Measurements from ENCODE around the gene CNTN2.

The CNTN2 gene

DNA sequence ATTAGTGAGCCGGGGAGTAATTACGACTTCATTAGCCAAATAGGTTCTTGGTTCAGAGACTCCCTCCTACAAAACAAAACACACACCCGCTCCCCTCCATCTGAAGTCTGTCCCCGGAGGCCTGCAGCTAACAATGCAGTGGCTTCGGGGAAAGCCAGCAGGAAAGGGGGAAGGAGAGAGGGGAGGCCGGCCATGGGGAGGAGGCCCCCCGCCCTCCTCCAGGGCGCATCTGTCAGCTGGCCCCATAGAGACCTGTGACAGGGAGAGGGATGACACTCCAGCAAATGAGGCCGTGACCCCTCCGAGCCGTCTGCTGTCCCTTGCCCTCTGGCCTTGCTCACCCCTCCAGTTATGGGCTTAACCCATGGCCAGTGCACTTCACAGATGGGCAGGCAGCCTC lies 12.1 kb upstream of the CNTN2 start:
- TF ChIP-seq POLR2A (IDR thresholded peaks at IDR 0.05; ENCODE audit: low read depth, low read length): no peak
- FAIRE-seq (no peak), DNase-seq (ENCODE audit: insufficient read length, low spot score) (no peak)

DNA sequence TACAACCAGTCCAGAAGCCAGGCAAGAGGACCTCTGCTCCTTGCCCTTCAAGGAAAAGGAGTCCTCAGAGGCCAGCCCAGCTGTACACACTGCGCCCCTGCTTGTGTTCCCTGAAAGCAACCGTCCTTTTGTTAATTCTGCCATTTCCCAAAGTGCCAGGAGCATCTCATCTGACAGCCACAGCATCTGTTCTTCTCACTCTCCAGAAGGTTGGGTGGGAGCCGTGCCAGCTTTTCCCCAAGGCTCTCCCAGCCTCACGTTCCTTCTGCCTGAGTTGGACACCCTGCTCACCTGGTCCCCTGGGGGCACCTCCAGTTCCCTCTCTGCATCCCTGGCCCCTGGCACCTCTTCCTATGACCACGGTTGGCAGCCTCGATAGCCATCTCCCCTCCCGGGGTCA lies 10.5 kb upstream of the CNTN2 start:
- FAIRE-seq: no peak
- TF ChIP-seq POLR2A (IDR thresholded peaks at IDR 0.05; ENCODE audit: low read depth, low read length): no peak

DNA sequence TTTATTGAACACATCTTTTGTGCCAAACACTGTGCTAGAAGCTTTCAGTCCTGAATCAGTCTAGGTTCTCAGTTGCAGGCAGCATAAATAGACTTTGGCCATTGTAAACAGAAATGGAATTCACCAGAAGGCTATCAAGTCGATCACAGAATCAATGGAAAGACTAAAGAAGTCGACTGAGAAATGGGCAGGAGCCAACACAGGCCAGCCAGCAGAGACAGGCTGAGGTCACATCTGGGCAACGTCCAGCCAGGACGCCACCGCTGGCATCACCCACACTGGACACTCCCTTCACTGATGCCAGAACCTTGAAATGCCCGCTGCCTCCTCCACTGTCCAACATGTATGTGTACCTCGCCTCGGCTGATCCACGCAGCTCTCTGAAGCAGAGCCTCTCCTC lies 5.5 kb upstream of the CNTN2 start:
- FAIRE-seq: no peak

More for the DNA sequence above, 10.5 kb upstream of the CNTN2 start:
- DNase-seq (ENCODE audit: insufficient read length, low spot score): no peak

DNA sequence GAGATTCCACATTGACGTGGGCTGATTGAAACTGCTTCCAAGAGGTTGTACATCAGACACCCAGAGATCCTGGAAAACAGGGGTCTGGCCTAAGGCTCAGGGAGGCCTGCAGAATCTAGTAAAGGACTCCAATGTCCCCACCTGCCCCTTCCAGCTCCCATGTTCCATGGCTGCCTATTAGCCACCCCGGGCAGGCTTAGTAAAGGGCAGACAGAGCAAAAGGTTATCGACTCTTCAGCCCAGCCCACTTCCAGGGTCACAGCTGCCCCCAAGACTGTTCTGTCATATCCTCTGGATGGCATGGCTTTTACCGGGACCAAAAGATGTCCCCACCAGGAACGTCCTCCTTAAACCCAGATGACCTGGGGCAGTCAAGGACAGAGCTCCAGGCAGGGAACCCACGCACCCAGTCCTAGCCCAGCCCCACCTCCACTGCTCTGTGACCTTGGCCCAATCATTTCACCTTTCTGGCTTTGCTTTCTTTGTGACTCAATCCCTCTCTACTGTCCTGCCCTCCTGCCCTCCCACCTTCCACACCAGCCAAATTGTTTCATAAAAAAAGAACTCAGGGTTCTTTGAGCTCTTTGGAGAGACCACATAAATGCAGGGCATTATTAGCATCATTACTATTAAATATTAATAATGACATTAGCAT lies 4.8 kb upstream of the CNTN2 start:
- DNase-seq (ENCODE audit: insufficient read length, low spot score): no peak
- TF ChIP-seq POLR2A (IDR thresholded peaks at IDR 0.05; ENCODE audit: low read depth, low read length): no peak
- FAIRE-seq: no peak

More for the DNA sequence above, 5.5 kb upstream of the CNTN2 start:
- no peak for TF ChIP-seq POLR2A (IDR thresholded peaks at IDR 0.05; ENCODE audit: low read depth, low read length)
- no peak for DNase-seq (ENCODE audit: insufficient read length, low spot score)

DNA sequence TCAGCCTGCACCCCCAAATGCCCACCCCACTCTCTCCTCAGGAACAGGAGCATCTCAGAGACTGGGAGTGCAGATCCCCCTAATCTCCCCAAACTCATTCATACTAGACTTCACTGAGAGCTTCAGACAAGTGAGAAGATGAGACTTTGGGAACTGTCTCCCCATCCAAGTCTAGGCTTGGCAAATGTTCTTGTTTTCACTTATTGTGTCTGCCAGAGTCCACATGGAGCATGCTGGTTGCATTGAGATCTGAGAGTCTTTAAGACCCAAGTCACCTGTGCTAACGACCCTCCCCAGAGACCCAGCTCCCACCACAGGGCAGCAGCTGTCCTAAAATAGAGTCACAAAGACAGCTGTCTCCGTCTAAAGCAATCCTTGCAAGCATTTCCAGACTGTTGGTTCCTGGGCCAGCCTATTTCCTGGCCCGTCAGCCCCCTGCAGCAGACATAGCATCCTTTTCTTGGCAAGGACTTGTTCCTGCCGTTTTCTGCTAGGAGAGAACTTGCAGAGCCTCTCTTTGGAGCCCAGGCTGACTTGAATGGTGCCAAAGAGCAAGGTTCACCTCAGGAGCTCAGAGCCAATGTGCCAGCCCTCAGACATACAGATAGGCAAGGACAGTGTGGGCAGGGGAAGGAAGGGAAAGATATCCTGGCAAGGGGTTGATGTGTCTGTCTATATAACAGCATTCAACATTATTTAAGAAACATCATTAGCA lies 1.9 kb upstream of the CNTN2 start:
- DNase-seq (ENCODE audit: insufficient read length, low spot score) (no peak), FAIRE-seq (no peak)
- no peak for TF ChIP-seq POLR2A (IDR thresholded peaks at IDR 0.05; ENCODE audit: low read depth, low read length)

DNA sequence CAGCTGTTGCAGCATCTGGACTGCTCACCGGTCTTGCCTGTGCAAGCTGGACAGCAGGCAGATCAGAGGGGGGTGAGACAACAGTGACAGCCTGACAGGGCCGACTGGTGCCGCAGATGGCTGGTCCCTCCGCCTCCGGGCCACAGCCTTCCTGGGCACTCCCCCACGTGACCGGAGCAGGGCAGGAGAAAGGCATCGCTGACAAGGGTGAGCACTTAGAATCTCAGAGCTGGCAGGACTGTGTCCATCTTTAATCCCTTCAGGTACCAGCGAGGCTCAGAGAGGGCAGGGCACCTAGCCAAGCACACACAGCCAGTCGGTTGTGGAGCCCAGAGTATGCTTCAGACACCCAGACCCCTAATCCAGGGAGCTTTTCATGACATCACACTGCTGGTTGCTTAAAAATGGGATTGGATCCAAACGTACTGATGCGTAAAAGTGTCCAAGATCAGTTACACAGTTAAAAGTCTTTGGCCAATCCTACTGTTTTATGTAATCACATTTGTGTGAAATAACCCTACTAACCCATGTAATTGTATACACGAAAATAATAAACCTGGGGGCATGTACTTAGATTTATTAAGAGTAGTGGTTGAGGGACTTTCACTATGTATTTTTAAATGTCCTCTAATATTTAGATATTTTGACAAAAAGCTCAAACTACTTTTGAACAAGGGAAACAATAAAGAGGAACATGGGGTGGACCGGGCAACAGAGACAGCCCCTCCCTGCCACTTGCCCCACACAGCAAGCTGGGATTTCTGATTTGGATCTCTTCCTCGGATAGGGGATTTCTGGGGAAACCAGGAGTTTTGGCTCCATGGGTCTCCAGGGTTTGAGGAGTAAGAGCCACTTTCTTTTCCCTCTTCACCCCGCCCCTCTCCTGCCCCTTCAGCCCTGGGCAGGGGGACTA lies 758 bp upstream of the CNTN2 start:
- DNase-seq (ENCODE audit: insufficient read length, low spot score): no peak
- TF ChIP-seq POLR2A (IDR thresholded peaks at IDR 0.05; ENCODE audit: low read depth, low read length): no peak
- no peak for FAIRE-seq

DNA sequence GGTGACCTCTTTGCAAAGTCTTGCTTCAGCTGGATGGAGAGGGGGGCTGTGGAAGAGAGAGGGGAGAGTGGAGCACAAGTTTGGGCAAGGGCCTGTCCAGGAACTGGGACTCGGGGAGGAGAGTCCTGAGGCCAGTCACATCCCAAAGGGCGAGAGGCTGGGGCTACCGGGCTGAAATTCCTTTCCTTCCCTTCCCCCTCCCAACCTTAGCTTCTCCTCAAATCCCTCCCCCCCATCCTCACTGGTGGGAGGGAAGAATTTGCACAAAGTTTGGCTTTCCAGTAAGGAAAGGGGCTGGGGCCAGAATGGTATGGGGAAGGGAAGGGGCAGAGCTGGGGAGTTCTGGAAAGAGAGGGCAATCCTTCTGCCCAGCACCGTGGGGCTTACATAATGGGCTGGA lies 854 bp downstream of the CNTN2 start:
- no peak for DNase-seq (ENCODE audit: insufficient read length, low spot score)
- no peak for TF ChIP-seq POLR2A (IDR thresholded peaks at IDR 0.05; ENCODE audit: low read depth, low read length)
- FAIRE-seq: no peak

DNA sequence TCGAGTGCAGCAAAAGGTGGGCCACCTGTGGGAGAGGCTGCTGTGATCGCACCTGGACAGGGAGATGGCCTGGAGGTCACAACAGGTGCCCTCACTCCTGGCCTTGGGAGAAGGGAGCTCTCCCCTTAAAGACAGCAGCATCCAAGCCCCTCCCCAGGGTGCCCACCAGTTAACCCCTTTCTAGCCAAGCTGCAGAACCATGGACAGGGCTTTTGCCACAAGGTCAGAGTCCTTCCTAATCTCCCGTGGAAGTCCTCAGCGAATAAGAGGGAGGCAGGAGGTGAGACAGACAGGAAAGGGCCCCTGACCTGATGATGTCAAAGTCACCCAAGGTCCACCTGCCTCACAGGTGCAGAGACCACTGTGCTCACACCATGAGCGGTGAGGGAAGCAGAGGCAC lies 1.7 kb downstream of the CNTN2 start:
- TF ChIP-seq POLR2A (IDR thresholded peaks at IDR 0.05; ENCODE audit: low read depth, low read length): no peak
- no peak for FAIRE-seq

DNA sequence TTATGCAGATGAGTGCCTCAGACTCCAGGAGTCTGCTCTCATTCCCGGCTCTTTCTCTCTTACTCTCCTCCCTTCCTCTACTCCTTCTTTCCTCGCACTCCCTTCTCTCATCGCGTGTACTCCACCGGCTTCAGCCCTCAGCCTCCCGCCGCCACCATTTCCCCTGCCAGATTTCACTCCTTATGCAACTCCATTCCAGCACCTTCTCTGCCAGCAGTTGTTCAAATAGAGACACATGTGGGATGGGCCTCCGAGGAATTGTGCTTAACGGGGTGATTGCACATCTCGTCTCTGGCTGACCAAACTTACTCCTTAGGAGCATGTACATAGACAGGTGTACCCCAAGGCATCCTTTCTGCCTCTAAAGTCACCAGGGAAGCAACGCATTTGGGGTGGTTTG lies 2.1 kb downstream of the CNTN2 start:
- FAIRE-seq (no peak), DNase-seq (ENCODE audit: insufficient read length, low spot score) (no peak)
- TF ChIP-seq POLR2A (IDR thresholded peaks at IDR 0.05; ENCODE audit: low read depth, low read length): no peak

More for the DNA sequence above, 1.7 kb downstream of the CNTN2 start:
- no peak for DNase-seq (ENCODE audit: insufficient read length, low spot score)

DNA sequence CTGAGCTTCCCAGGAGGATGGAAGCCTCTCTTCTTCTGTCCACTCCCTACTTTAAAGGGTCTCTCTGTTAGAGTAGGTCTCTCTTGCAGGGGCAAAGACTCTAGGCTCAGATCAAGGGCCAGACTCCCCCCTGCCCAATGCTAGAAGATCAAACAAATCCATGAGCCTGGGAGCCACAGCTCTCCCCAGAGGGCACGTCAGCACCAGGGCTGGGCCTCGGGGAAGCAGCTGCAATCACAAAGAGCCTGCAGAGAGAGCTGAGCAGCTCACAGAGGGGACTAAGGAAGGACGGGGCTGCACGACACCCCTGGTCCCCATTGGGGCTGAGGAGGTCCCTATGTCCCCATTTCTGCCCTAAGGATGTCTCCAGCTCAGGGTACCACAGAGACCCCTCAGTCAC lies 3.9 kb downstream of the CNTN2 start:
- DNase-seq (ENCODE audit: insufficient read length, low spot score) (no peak), FAIRE-seq (no peak)
- no peak for TF ChIP-seq POLR2A (IDR thresholded peaks at IDR 0.05; ENCODE audit: low read depth, low read length)

DNA sequence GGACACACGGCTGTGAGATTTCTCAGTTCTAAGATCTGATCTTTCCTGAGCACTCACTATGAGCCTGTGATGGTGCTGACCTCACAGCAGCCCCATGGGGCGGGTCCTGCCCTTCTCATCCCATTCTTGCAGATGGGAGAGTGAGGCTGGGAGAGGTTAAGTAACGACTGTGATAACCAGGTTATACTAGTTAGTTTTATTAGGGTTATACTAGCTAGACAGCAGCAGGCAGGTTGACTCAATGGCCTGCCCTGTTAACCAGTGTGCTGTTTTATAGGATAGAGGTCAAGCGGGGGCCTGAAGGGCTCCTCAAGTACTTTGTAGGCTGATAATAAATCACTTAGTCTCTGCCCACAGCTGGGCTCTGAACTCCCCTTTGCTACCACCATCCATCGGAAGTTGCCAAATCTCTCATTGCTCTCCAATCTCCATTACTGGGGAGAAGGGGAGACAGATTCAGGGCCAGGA lies 4.8 kb downstream of the CNTN2 start:
- no peak for TF ChIP-seq POLR2A (IDR thresholded peaks at IDR 0.05; ENCODE audit: low read depth, low read length)
- DNase-seq (ENCODE audit: insufficient read length, low spot score): no peak

DNA sequence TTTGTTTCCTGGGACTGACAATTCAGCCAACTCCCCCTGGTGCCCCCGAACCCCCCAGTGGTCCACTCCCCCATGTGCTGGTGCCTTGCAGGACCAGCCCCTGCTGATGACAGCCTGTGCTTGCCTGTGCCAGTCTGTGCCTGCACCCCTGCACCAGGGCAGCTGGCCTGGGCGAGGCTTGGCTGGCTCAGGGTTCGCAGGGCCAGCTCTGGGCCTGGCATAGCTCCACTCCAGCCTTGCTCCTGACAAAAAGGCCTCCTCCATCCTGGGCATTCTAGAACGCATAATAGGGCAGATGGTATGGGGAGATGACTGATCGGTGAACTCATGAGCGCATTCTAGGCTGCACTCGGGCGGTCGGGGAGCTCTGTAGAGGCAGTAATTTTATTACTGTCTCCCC lies 5.4 kb downstream of the CNTN2 start:
- TF ChIP-seq POLR2A (IDR thresholded peaks at IDR 0.05; ENCODE audit: low read depth, low read length): no peak
- no peak for FAIRE-seq
- no peak for DNase-seq (ENCODE audit: insufficient read length, low spot score)

More for the DNA sequence above, 4.8 kb downstream of the CNTN2 start:
- FAIRE-seq: no peak

DNA sequence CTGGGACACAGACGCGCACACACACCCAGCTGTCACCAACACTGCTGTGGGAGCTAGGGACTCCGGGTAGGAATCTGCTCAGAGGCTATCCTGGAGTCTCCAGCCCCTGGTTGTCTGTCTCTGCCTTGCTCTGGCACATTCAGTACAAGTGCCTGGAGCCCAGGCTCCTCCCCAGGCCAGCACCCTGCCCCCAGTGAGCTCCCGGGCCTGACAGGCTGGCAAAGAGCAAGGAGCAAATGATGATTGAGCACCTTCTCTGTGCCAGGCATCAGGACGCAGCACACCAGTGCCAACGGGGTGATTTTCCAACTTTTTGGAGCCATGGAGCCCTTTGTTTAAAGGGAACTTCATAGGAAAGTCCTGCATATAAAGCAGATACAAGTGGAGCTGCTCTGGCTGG lies 6.5 kb downstream of the CNTN2 start:
- FAIRE-seq (no peak), DNase-seq (ENCODE audit: insufficient read length, low spot score) (no peak)
- no peak for TF ChIP-seq POLR2A (IDR thresholded peaks at IDR 0.05; ENCODE audit: low read depth, low read length)

DNA sequence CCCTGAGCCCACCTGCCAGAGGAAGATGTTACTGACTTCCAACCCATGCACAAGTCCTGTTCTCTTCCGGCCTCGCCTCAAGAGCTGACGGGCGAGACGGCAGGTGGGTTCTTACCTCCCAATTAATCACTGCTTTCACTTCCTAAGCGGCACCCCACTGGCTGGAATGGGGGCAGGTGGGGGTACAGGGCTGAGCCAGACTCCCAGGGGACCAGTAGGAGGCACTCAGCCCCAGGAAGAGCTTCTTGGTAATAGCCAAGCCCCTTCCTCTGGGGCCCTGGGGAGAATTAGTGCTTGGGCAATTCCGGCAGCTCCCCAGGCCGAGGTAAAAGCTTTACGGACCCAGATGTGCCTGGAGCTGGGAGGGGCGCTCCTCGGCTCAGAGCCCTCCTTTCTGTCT lies 9.7 kb downstream of the CNTN2 start:
- TF ChIP-seq POLR2A (IDR thresholded peaks at IDR 0.05; ENCODE audit: low read depth, low read length): no peak
- DNase-seq (ENCODE audit: insufficient read length, low spot score): no peak

More for the DNA sequence above, 9.7 kb downstream of the CNTN2 start:
- no peak for FAIRE-seq
